Peyer's patch (tissue), 4 donors: Measurements from ENCODE around the gene KCNQ1.

Experiments
- CTCF ChIP-seq, 6 experiments: fragments of 450-650 bp in 4 of 6; fragments of 200-600 bp in 2 of 6; sonication (generic) in 1 of 6; IDR thresholded peaks; one replicate each; pipeline ENCODE4 v1.5.1; 2017 to 2019; ENCODE audit warnings: antibody characterized with exemption in 6 of 6, mild to moderate bottlenecking in 3 of 6, moderate library complexity in 1 of 6
- POLR2A ChIP-seq, 2 donors: fragments of 450-650 bp; IDR thresholded peaks; one replicate each; pipeline ENCODE4 v1.5.1; 2017; ENCODE audit warnings: antibody characterized with exemption in 2 of 2, mild to moderate bottlenecking in 2 of 2, moderate library complexity in 2 of 2

GRCh38 chr11:2742611-2743426, 298.0 kb downstream of the KCNQ1 start:
- TF ChIP-seq CTCF (IDR thresholded peaks at IDR 0.05): no peak
- TF ChIP-seq POLR2A (IDR thresholded peaks at IDR 0.05): no peak
